Spleen (tissue), 7 donors: Measurements from ENCODE around the gene TFG.

ENCODE experiments used
- CTCF ChIP-seq, 11 experiments: fragments of 200-600 bp in 7 of 11; fragments of 450-650 bp in 4 of 11; sonication (generic) in 4 of 11; IDR thresholded peaks in 8 of 11; conservative IDR thresholded peaks in 3 of 11; 1 replicate in 7 of 11; 2 replicates in 4 of 11; pipeline versions ENCODE4 v1.4.0 to v1.8.0; 2016 to 2021; ENCODE audit warnings: antibody characterized with exemption in 11 of 11, inconsistent platforms in 4 of 11, mild to moderate bottlenecking in 1 of 11
- POLR2A ChIP-seq, 3 donors: fragments of 450-650 bp; IDR thresholded peaks; one replicate each; pipeline ENCODE4 v1.5.1; 2017; ENCODE audit warnings: antibody characterized with exemption in 3 of 3, mild to moderate bottlenecking in 1 of 3
- donor health status: DM: no; HTN: no; CAD: no; lungs with moderate emphysema.
- donor health status: DM: no; HTN: no; CAD: no.
- donor health status: DM: no; HTN: no; CAD: no.

- TF ChIP-seq CTCF (IDR thresholded peaks at IDR 0.05 in 8 of 11, conservative IDR thresholded peaks at IDR 0.05 in 3 of 11) = no peak
- no peak for TF ChIP-seq POLR2A (IDR thresholded peaks at IDR 0.05)
These were observed 16.7 kb downstream of the TFG start for GRCh38 chr3:100725935-100726513.
